ENCODE data around the gene SHC1. TPM values are rescaled to one million over a fixed set of nuclear protein-coding genes. Genes with fewer than 3 reads are reported as not detected.

The SHC1 gene
- total RNA-seq, 2 experiments from 2014 or later = 59.9 to 60.0 TPM

GRCh38 chr1:154958036-154958435 is 12.5 kb downstream of the SHC1 start:
- H3K27ac ChIP-seq (ENCODE audit: low read depth in 1 of 2, low read length in 2 of 2) = no peak overlapping the region
- H3K27me3 ChIP-seq (ENCODE audit: control insufficient read depth in 1 of 2, insufficient read depth in 2 of 2, low read length in 2 of 2) = no peaks in the 10 kb centered on the region

GRCh38 chr1:154957091-154957657 is 13.4 kb downstream of the SHC1 start:
- peak overlapping the region; percentile 96 for H3K27ac Mint-ChIP-seq
- no peak overlapping the region for H3K4me3 ChIP-seq (ENCODE audit: low read length)
- H3K27me3 Mint-ChIP-seq = no peaks in the 10 kb centered on the region
- POLR2A ChIA-PET = interaction anchor here (1.6 to 6.6 kb wide), 4 partner anchors 13 to 61 kb away, joined by 9 to 72 read pairs (median 35); partner anchors contain the start of genes CKS1B, FLAD1 and SHC1
- H3K9me3 ChIP-seq (ENCODE audit: control insufficient read depth in 1 of 2, insufficient read depth in 1 of 2, low read length in 2 of 2) = no peaks in the 10 kb centered on the region
- H3K36me3 Mint-ChIP-seq (ENCODE audit: low read depth) = peaks cover 51% of the 10 kb centered on the region
- H3K9me3 Mint-ChIP-seq = no peaks in the 10 kb centered on the region
- peaks cover 89% of the 10 kb centered on the region for H3K4me1 ChIP-seq (ENCODE audit: insufficient read depth, low read length)
- peak overlapping the region; percentile 100 for H3K27ac ChIP-seq (ENCODE audit: low read depth in 1 of 2, low read length in 2 of 2)
- intact Hi-C loops (cut with DNase I, micrococcal nuclease) = loop anchor here (2.0 to 10.0 kb wide), 2 partner anchors 16 to 128 kb away; no protein-coding TSS in a partner anchor
- H3K4me3 Mint-ChIP-seq = peak overlapping the region; percentile 95
- DNase-seq = no peak
- ATAC-seq (ENCODE audit: poor library complexity) = no peak
- peaks cover 36% of the 10 kb centered on the region for H3K36me3 ChIP-seq (ENCODE audit: insufficient read depth, low read length)
- CTCF ChIA-PET = interaction anchor here (1.0 to 5.1 kb wide), 3 partner anchors 42 to 105 kb away, joined by 4 to 62 read pairs (median 24); no protein-coding TSS in a partner anchor
- H3K27me3 ChIP-seq (ENCODE audit: control insufficient read depth in 1 of 2, insufficient read depth in 2 of 2, low read length in 2 of 2) = no peaks in the 10 kb centered on the region
- TF ChIP-seq CTCF (IDR thresholded peaks at IDR 0.05) = no peak
- peaks cover 54% of the 10 kb centered on the region for H3K4me1 Mint-ChIP-seq (ENCODE audit: low read depth)

More at GRCh38 chr1:154958036-154958435, 12.5 kb downstream of the SHC1 start:
- ChIA-PET CTCF (interaction anchor here (5.0 to 5.1 kb wide), 2 partner anchors 41 to 58 kb away, joined by 24 to 62 read pairs; no protein-coding TSS in a partner anchor), POLR2A (no interaction called here)
- Mint-ChIP-seq H3K27me3 (no peaks in the 10 kb centered on the region), H3K4me3 (peak overlapping the region; percentile 20), H3K36me3 (ENCODE audit: low read depth) (peaks cover 51% of the 10 kb centered on the region), H3K9me3 (no peaks in the 10 kb centered on the region), H3K4me1 (ENCODE audit: low read depth) (peaks cover 53% of the 10 kb centered on the region), H3K27ac (peak overlapping the region; percentile 96)
- intact Hi-C loops (cut with DNase I, micrococcal nuclease) = loop anchor here in 1 of 2 experiments (10.0 kb wide), 1 partner anchor 127 kb away; no protein-coding TSS in a partner anchor
- H3K36me3 ChIP-seq (ENCODE audit: insufficient read depth, low read length) = peaks cover 34% of the 10 kb centered on the region
- no peak for ATAC-seq (ENCODE audit: poor library complexity)
- no peaks in the 10 kb centered on the region for H3K9me3 ChIP-seq (ENCODE audit: control insufficient read depth in 1 of 2, insufficient read depth in 1 of 2, low read length in 2 of 2)
- no peak for TF ChIP-seq CTCF (IDR thresholded peaks at IDR 0.05)
- no peak overlapping the region for H3K4me3 ChIP-seq (ENCODE audit: low read length)
- DNase-seq = no peak
- H3K4me1 ChIP-seq (ENCODE audit: insufficient read depth, low read length) = peaks cover 88% of the 10 kb centered on the region

- ChIA-PET CTCF (interaction anchor here (1.0 to 5.3 kb wide), 9 partner anchors 17 to 128 kb away, joined by 3 to 62 read pairs (median 9); partner anchors contain the start of genes CKS1B and PMVK), POLR2A (interaction anchor here (1.0 to 6.6 kb wide), 9 partner anchors 14 to 129 kb away, joined by 3 to 72 read pairs (median 17); partner anchors contain the start of genes CKS1B, FLAD1, KCNN3 and SHC1)
- no peak for TF ChIP-seq CTCF (IDR thresholded peaks at IDR 0.05)
- Mint-ChIP-seq H3K4me3 (peak overlapping the region; percentile 95), H3K9me3 (no peaks in the 10 kb centered on the region), H3K36me3 (ENCODE audit: low read depth) (peaks cover 57% of the 10 kb centered on the region), H3K27ac (peak overlapping the region; percentile 96), H3K27me3 (no peaks in the 10 kb centered on the region), H3K4me1 (ENCODE audit: low read depth) (peaks cover 58% of the 10 kb centered on the region)
- peak in 1 of 14 experiments; percentile 42 for DNase-seq
- Histone ChIP-seq H3K27ac (ENCODE audit: low read depth in 1 of 2, low read length in 2 of 2) (peak overlapping the region; percentile 100), H3K4me3 (ENCODE audit: low read length) (peak overlapping the region; percentile 69), H3K9me3 (ENCODE audit: control insufficient read depth in 1 of 2, insufficient read depth in 1 of 2, low read length in 2 of 2) (no peaks in the 10 kb centered on the region), H3K27me3 (ENCODE audit: control insufficient read depth in 1 of 2, insufficient read depth in 2 of 2, low read length in 2 of 2) (no peaks in the 10 kb centered on the region), H3K36me3 (ENCODE audit: insufficient read depth, low read length) (peaks cover 38% of the 10 kb centered on the region), H3K4me1 (ENCODE audit: insufficient read depth, low read length) (peaks cover 93% of the 10 kb centered on the region)
- intact Hi-C loops (cut with DNase I, micrococcal nuclease) = loop anchor here (2.0 to 10.0 kb wide), 2 partner anchors 16 to 128 kb away; no protein-coding TSS in a partner anchor
- ATAC-seq (ENCODE audit: poor library complexity) = no peak
These were observed 14.0 kb downstream of the SHC1 start for GRCh38 chr1:154956544-154956941.

All from CD4-positive, alpha-beta T cell (primary cell).